ENCODE data around the gene SLC35D1. TPM values are rescaled to one million over a fixed set of nuclear protein-coding genes. Genes with fewer than 3 reads are reported as not detected.
A peak's percentile ranks its signal among the peaks of the same experiment; 100 is the strongest.

Gene SLC35D1
- total RNA-seq, 1 donor from 2014 or later: 10.1 TPM

DNA sequence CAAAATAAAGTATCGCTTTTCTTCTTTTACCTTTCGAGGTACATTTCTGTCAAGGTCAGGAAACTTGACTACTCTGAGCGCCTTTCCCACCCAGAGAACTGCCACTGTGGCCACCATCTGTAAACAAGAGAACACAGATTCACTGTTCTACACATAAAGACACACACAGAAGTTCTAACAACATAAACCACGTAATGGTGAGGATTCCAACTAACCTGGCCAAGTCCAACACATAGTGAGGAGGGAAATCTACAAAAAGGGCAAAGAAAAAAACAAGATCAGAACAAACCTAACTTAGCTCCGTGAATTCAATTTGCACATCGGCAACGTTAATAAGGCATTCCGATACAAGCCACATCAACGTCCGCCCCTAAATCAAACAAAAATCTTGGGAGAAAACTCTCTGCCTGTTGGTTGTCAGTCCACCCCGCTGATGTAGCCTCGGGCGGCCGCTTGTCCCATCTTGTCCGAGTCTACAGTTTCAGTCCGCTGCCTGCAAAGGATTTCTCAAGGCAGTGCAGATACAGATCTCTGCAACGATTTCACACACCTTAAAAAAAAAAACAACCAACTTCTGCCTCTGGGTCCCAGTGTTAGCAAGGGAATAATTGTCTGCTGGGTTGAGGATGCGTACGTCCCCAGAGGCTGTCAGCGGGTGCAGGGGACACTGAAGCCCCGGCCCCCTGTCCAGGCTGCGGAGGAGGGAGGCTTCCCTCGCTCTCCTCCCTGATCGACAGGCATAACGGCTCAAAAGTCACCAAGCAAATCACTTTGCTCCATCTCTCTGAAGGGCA lies 1.0 kb downstream of the SLC35D1 start:
- Mint-ChIP-seq H3K27me3 (ENCODE audit: unreplicated experiment) (no peaks in the 10 kb centered on the region), H3K4me3 (ENCODE audit: unreplicated experiment) (peak overlapping the region; percentile 80), H3K36me3 (ENCODE audit: unreplicated experiment) (peaks cover 9% of the 10 kb centered on the region), H3K9me3 (ENCODE audit: unreplicated experiment) (no peaks in the 10 kb centered on the region), H3K27ac (ENCODE audit: unreplicated experiment) (peak overlapping the region; percentile 61), H3K4me1 (ENCODE audit: unreplicated experiment) (peaks cover 25% of the 10 kb centered on the region)
- TF ChIP-seq, protein P1, sequence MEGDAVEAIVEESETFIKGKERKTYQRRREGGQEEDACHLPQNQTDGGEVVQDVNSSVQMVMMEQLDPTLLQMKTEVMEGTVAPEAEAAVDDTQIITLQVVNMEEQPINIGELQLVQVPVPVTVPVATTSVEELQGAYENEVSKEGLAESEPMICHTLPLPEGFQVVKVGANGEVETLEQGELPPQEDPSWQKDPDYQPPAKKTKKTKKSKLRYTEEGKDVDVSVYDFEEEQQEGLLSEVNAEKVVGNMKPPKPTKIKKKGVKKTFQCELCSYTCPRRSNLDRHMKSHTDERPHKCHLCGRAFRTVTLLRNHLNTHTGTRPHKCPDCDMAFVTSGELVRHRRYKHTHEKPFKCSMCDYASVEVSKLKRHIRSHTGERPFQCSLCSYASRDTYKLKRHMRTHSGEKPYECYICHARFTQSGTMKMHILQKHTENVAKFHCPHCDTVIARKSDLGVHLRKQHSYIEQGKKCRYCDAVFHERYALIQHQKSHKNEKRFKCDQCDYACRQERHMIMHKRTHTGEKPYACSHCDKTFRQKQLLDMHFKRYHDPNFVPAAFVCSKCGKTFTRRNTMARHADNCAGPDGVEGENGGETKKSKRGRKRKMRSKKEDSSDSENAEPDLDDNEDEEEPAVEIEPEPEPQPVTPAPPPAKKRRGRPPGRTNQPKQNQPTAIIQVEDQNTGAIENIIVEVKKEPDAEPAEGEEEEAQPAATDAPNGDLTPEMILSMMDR (IDR thresholded peaks at IDR 0.05): no peak
- DNase-seq (ENCODE audit: extremely low spot score, unreplicated experiment): no peak

DNA sequence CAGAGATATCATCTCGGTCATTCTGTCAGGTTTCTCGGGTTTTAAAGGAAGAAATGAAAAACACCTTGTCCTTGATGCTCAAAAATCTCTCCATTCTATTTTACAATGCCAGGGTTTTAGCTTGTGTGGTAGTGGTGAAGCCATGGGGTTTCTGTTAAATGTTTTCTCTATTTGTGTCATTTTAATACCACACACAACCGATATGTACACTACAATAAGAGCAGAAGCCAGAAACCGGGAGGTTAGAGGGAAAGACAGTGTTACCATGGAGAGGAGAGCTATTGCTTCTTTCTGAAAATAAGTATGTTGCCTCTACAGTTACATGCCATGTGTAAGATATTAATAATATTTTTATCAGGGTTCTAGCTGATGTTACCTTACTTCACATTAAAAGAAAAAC lies 2.8 kb downstream of the SLC35D1 start:
- TF ChIP-seq, protein P1 (IDR thresholded peaks at IDR 0.05): no peak
- peaks cover 14% of the 10 kb centered on the region for H3K36me3 Mint-ChIP-seq (ENCODE audit: unreplicated experiment)
- no peaks in the 10 kb centered on the region for H3K9me3 Mint-ChIP-seq (ENCODE audit: unreplicated experiment)
- H3K4me1 Mint-ChIP-seq (ENCODE audit: unreplicated experiment): peaks cover 25% of the 10 kb centered on the region
- H3K27me3 Mint-ChIP-seq (ENCODE audit: unreplicated experiment): no peaks in the 10 kb centered on the region
- no peak overlapping the region for H3K27ac Mint-ChIP-seq (ENCODE audit: unreplicated experiment)
- no peak for DNase-seq (ENCODE audit: extremely low spot score, unreplicated experiment)
- H3K4me3 Mint-ChIP-seq (ENCODE audit: unreplicated experiment): no peak overlapping the region

DNA sequence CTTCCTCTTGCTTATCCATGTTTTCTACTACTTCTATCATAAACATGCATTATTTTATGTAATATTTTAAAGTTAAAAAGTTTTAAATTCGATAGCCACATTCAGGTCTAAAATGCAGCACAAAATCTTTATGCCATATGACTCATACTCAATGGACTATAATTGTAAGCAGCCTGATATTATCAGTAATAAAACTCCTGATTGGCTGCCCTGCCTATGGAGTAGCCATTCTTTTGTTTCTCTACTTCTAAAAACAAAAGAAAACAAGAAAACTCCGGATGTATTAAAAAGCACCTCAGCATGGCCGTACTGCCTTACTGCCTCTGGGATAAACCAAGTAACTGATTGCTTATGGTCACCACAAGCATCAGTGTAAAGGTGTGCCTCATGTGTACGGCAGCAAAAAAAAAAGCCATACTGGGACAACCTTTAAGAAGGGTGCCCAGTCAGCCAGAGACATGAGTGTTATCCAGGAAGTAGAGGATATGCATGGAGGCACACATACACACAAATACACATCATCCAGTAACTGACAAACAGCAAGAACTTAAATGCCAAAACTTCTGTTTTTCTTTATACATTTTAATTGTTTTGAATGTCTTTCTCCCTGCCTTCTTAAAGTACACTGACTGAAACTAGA lies 9.2 kb downstream of the SLC35D1 start:
- Mint-ChIP-seq H3K4me3 (ENCODE audit: unreplicated experiment) (no peak overlapping the region), H3K9me3 (ENCODE audit: unreplicated experiment) (no peaks in the 10 kb centered on the region), H3K4me1 (ENCODE audit: unreplicated experiment) (no peaks in the 10 kb centered on the region), H3K36me3 (ENCODE audit: unreplicated experiment) (peaks cover 46% of the 10 kb centered on the region), H3K27ac (ENCODE audit: unreplicated experiment) (no peak overlapping the region), H3K27me3 (ENCODE audit: unreplicated experiment) (no peaks in the 10 kb centered on the region)
- no peak for DNase-seq (ENCODE audit: extremely low spot score, unreplicated experiment)
- TF ChIP-seq, protein P1 (IDR thresholded peaks at IDR 0.05): no peak

- no peak for DNase-seq (ENCODE audit: extremely low spot score, unreplicated experiment)
- Mint-ChIP-seq H3K27ac (ENCODE audit: unreplicated experiment) (no peak overlapping the region), H3K4me3 (ENCODE audit: unreplicated experiment) (no peak overlapping the region), H3K4me1 (ENCODE audit: unreplicated experiment) (no peaks in the 10 kb centered on the region), H3K27me3 (ENCODE audit: unreplicated experiment) (no peaks in the 10 kb centered on the region), H3K36me3 (ENCODE audit: unreplicated experiment) (peaks cover 53% of the 10 kb centered on the region), H3K9me3 (ENCODE audit: unreplicated experiment) (no peaks in the 10 kb centered on the region)
- TF ChIP-seq, protein P1 (IDR thresholded peaks at IDR 0.05): no peak
These were observed 10.6 kb downstream of the SLC35D1 start for GRCh38 chr1:67043366-67043765.

GRCh38 chr1:67041841-67042503 lies 12.0 kb downstream of the SLC35D1 start:
- Mint-ChIP-seq H3K4me1 (ENCODE audit: unreplicated experiment) (no peaks in the 10 kb centered on the region), H3K9me3 (ENCODE audit: unreplicated experiment) (peaks cover under 1% of the 10 kb centered on the region), H3K27ac (ENCODE audit: unreplicated experiment) (no peak overlapping the region), H3K27me3 (ENCODE audit: unreplicated experiment) (no peaks in the 10 kb centered on the region), H3K4me3 (ENCODE audit: unreplicated experiment) (no peak overlapping the region), H3K36me3 (ENCODE audit: unreplicated experiment) (peaks cover 59% of the 10 kb centered on the region)
- TF ChIP-seq, protein P1 (IDR thresholded peaks at IDR 0.05): no peak
- DNase-seq (ENCODE audit: extremely low spot score, unreplicated experiment): no peak

All from osteocyte (in vitro differentiated cells).